DOHH2 (cell line): Measurements from ENCODE around the gene SYDE1.

Experiments used
- H3F3A ChIP-seq: fragments of 200-600 bp; sonication (generic), shearing (Covaris generic); 2 replicates; pipeline ENCODE4 v1.6.0; 2016; ENCODE audit warnings: antibody characterized with exemption, mild to moderate bottlenecking; ENCODE audit not compliant: control insufficient read depth, insufficient read depth
- H3K27ac ChIP-seq: fragments of 200-600 bp; sonication (generic); 2 replicates; pipeline ENCODE4 v1.5.1; 2014; ENCODE audit warnings: low read depth, mild to moderate bottlenecking, low read length, moderate library complexity
- H3K27me3 ChIP-seq: fragments of 200-600 bp; sonication (generic); 2 replicates; pipeline ENCODE4 v1.6.1; 2014; ENCODE audit warnings: mild to moderate bottlenecking, low read length, mixed read lengths; ENCODE audit not compliant: control insufficient read depth
- H3K36me3 ChIP-seq: fragments of 200-600 bp; sonication (generic); 2 replicates; pipeline ENCODE4 v1.6.1; 2014; ENCODE audit warnings: mild to moderate bottlenecking, low read length, moderate library complexity, mixed read lengths; ENCODE audit not compliant: control insufficient read depth
- H3K4me1 ChIP-seq: fragments of 200-600 bp; sonication (generic); 2 replicates; pipeline ENCODE4 v1.6.1; 2014; ENCODE audit warnings: mild to moderate bottlenecking, low read length, mixed read lengths; ENCODE audit not compliant: control insufficient read depth
- H3K4me2 ChIP-seq: fragments of 200-600 bp; sonication (generic); 2 replicates; pipeline ENCODE4 v1.6.0; 2014; ENCODE audit warnings: mild to moderate bottlenecking, low read length, moderate library complexity
- H3K4me3 ChIP-seq: fragments of 200-600 bp; sonication (generic); 2 replicates; pipeline ENCODE4 v1.5.1; 2014; ENCODE audit warnings: mild to moderate bottlenecking, low read length, mixed read lengths
- H3K79me2 ChIP-seq: fragments of 200-600 bp; sonication (generic); 2 replicates; pipeline ENCODE4 v1.6.1; 2014; ENCODE audit warnings: mild to moderate bottlenecking, low read length, mixed read lengths; ENCODE audit not compliant: control insufficient read depth
- H3K9me2 ChIP-seq: fragments of 200-600 bp; sonication (generic); replicated peaks from 2 replicates; pipeline ENCODE4 v1.6.1; 2014; ENCODE audit warnings: mild to moderate bottlenecking, low read length, mixed read lengths; ENCODE audit not compliant: control insufficient read depth
- H3K9me3 ChIP-seq: fragments of 200-600 bp; sonication (generic); 2 replicates; pipeline ENCODE4 v1.6.1; 2014; ENCODE audit warnings: antibody characterized with exemption, low read length, mixed read lengths; ENCODE audit not compliant: control insufficient read depth, insufficient read depth
- H4K20me1 ChIP-seq: fragments of 200-600 bp; sonication (generic); 2 replicates; pipeline ENCODE4 v1.6.0; 2014; ENCODE audit warnings: low read depth, mild to moderate bottlenecking, antibody characterized with exemption, low read length, moderate library complexity; ENCODE audit not compliant: control insufficient read depth, insufficient read depth
- CTCF ChIP-seq: fragments of 200-600 bp; sonication (generic); IDR thresholded peaks from one replicate; pipeline ENCODE4 v1.5.1; 2014; ENCODE audit warnings: antibody characterized with exemption, mild to moderate bottlenecking, low read depth, low read length; ENCODE audit not compliant: poor library complexity, severe bottlenecking
- EZH2phosphoT487 ChIP-seq: fragments of 200-600 bp; sonication (generic); IDR thresholded peaks from 2 replicates; pipeline ENCODE4 v1.6.1; 2017; ENCODE audit warnings: borderline replicate concordance, mild to moderate bottlenecking, antibody characterized with exemption, low read length, moderate library complexity, mixed read lengths

Gene SYDE1

GRCh38 chr19:15109768-15110417 is 2.7 kb downstream of the SYDE1 start:
- Histone ChIP-seq H3K27ac (no peak overlapping the region), H3K9me3 (no peaks in the 10 kb centered on the region), H3K4me1 (no peaks in the 10 kb centered on the region), H4K20me1 (no peaks in the 10 kb centered on the region), H3K79me2 (no peaks in the 10 kb centered on the region), H3F3A (no peaks in the 10 kb centered on the region), H3K4me2 (no peak overlapping the region), H3K9me2 (no peaks in the 10 kb centered on the region), H3K4me3 (no peak overlapping the region), H3K36me3 (peaks cover 2% of the 10 kb centered on the region; the same call in 1 of the 2 replicates), H3K27me3 (no peaks in the 10 kb centered on the region)
- TF ChIP-seq EZH2phosphoT487 (no peak), CTCF (no peak)

- Histone ChIP-seq H3K27me3 (no peaks in the 10 kb centered on the region), H3F3A (no peaks in the 10 kb centered on the region), H4K20me1 (no peaks in the 10 kb centered on the region), H3K4me3 (no peak overlapping the region), H3K9me3 (no peaks in the 10 kb centered on the region), H3K27ac (no peak overlapping the region), H3K36me3 (peaks cover 7% of the 10 kb centered on the region), H3K4me2 (no peak overlapping the region), H3K4me1 (no peaks in the 10 kb centered on the region), H3K79me2 (no peaks in the 10 kb centered on the region), H3K9me2 (no peaks in the 10 kb centered on the region)
- TF ChIP-seq CTCF (no peak), EZH2phosphoT487 (no peak)
Measured at GRCh38 chr19:15110418-15110815, 3.2 kb downstream of the SYDE1 start.

GRCh38 chr19:15111758-15112157 is 4.6 kb downstream of the SYDE1 start:
- no peak overlapping the region for H3K4me3 ChIP-seq
- peaks cover 19% of the 10 kb centered on the region for H3K36me3 ChIP-seq
- H3K4me1 ChIP-seq = no peaks in the 10 kb centered on the region
- H3K9me3 ChIP-seq = no peaks in the 10 kb centered on the region
- H3F3A ChIP-seq = no peaks in the 10 kb centered on the region
- TF ChIP-seq EZH2phosphoT487 = no peak
- TF ChIP-seq CTCF = no peak
- no peaks in the 10 kb centered on the region for H3K27me3 ChIP-seq
- no peaks in the 10 kb centered on the region for H3K79me2 ChIP-seq
- H3K9me2 ChIP-seq = no peaks in the 10 kb centered on the region
- no peaks in the 10 kb centered on the region for H4K20me1 ChIP-seq
- no peak overlapping the region for H3K27ac ChIP-seq
- no peak overlapping the region for H3K4me2 ChIP-seq
